ENCODE results near the gene ABCA13.

Gene ABCA13

GRCh38 chr7:48594349-48594748, 423.1 kb downstream of the ABCA13 start:
- POLR2A ChIA-PET: no interaction called here
- CTCF ChIA-PET: no interaction called here
- TF ChIP-seq ZXDB (tag by site-specific recombination; IDR thresholded peaks at IDR 0.05): no peak
- TF ChIP-seq IKZF3 (tag by site-specific recombination; IDR thresholded peaks at IDR 0.05): no peak
- TF ChIP-seq ZNF398 (tag by site-specific recombination; IDR thresholded peaks at IDR 0.05): no peak
- TF ChIP-seq ZNF138 (tag by site-specific recombination; IDR thresholded peaks at IDR 0.05; ENCODE audit: borderline replicate concordance): no peak
- no peak for TF ChIP-seq ZNF37A (tag by site-specific recombination; IDR thresholded peaks at IDR 0.05)
- TF ChIP-seq ZNF19 (tag by site-specific recombination; IDR thresholded peaks at IDR 0.05; ENCODE audit: low read depth): no peak
- no peak for TF ChIP-seq ZSCAN4 (tag by site-specific recombination; IDR thresholded peaks at IDR 0.05)
- TF ChIP-seq INSM2 (tag by site-specific recombination; IDR thresholded peaks at IDR 0.05): no peak
- no peak for TF ChIP-seq ZNF501 (tag by site-specific recombination; IDR thresholded peaks at IDR 0.05)
- TF ChIP-seq BCL11B (tag by site-specific recombination; IDR thresholded peaks at IDR 0.05; ENCODE audit: low read depth): no peak
- TF ChIP-seq ZNF692 (tag by site-specific recombination; IDR thresholded peaks at IDR 0.05): no peak
- TF ChIP-seq KLF16 (tag by site-specific recombination; IDR thresholded peaks at IDR 0.05): no peak

GRCh38 chr7:48595756-48596155, 424.5 kb downstream of the ABCA13 start:
- ChIA-PET POLR2A (no interaction called here), CTCF (no interaction called here)
- H3K4me1 ChIP-seq (ENCODE audit: control insufficient read depth, insufficient read depth, low read length): no peaks in the 10 kb centered on the region
- H3K36me3 ChIP-seq (ENCODE audit: control insufficient read depth in 2 of 2, insufficient read depth in 1 of 2, low read length in 2 of 2): no peaks in the 10 kb centered on the region
- no peak overlapping the region for H3K4me3 ChIP-seq (ENCODE audit: low read depth, low read length)
- H3K27ac ChIP-seq (ENCODE audit: extremely low read depth, low read depth, low read length): no peak overlapping the region
- H3K9me3 ChIP-seq (ENCODE audit: control insufficient read depth, insufficient read depth, low read depth, low read length): no peaks in the 10 kb centered on the region
- TF ChIP-seq ZNF701 (tag by site-specific recombination; IDR thresholded peaks at IDR 0.05) (no peak), ZNF10 (tag by site-specific recombination; IDR thresholded peaks at IDR 0.05) (no peak), ZNF600 (tag by site-specific recombination; IDR thresholded peaks at IDR 0.05) (no peak), OVOL3 (tag by site-specific recombination; IDR thresholded peaks at IDR 0.05) (no peak), KLF1 (tag by site-specific recombination; IDR thresholded peaks at IDR 0.05) (no peak), ZSCAN23 (tag by site-specific recombination; IDR thresholded peaks at IDR 0.05) (no peak), KLF16 (tag by site-specific recombination; IDR thresholded peaks at IDR 0.05) (no peak), ZNF2 (tag by site-specific recombination; IDR thresholded peaks at IDR 0.05) (no peak), ZSCAN4 (tag by site-specific recombination; IDR thresholded peaks at IDR 0.05) (no peak), ZNF555 (tag by site-specific recombination; conservative IDR thresholded peaks at IDR 0.05) (no peak), ZNF777 (tag by site-specific recombination; IDR thresholded peaks at IDR 0.05; ENCODE audit: borderline replicate concordance) (no peak), ZSCAN5A (tag by site-specific recombination; IDR thresholded peaks at IDR 0.05) (no peak), ZBTB44 (tag by site-specific recombination; IDR thresholded peaks at IDR 0.05) (no peak), ZFP37 (tag by site-specific recombination; IDR thresholded peaks at IDR 0.05) (no peak), ZNF664 (tag by site-specific recombination; IDR thresholded peaks at IDR 0.05) (no peak), ZNF174 (tag by site-specific recombination; IDR thresholded peaks at IDR 0.05) (no peak), ZNF670 (tag by site-specific recombination; IDR thresholded peaks at IDR 0.05; ENCODE audit: low read depth) (no peak)

More at GRCh38 chr7:48594349-48594748, 423.1 kb downstream of the ABCA13 start:
- Histone ChIP-seq H3K36me3 (ENCODE audit: control insufficient read depth in 2 of 2, insufficient read depth in 1 of 2, low read length in 2 of 2) (no peaks in the 10 kb centered on the region), H3K27ac (ENCODE audit: extremely low read depth, low read depth, low read length) (no peak overlapping the region), H3K4me1 (ENCODE audit: control insufficient read depth, insufficient read depth, low read length) (no peaks in the 10 kb centered on the region), H3K4me3 (ENCODE audit: low read depth, low read length) (no peak overlapping the region), H3K9me3 (ENCODE audit: control insufficient read depth, insufficient read depth, low read depth, low read length) (no peaks in the 10 kb centered on the region)
